C4-2B (cell line): Measurements from ENCODE around the gene LPCAT2.

ENCODE experiments used
- ZFX ChIP-seq: fragments of 450-650 bp; IDR thresholded peaks from 2 replicates; pipeline ENCODE4 v1.6.1; 2017
- TF ChIP-seq, protein P1 (sequence below): fragments of 450-650 bp; conservative IDR thresholded peaks from 2 replicates; pipeline ENCODE4 v1.5.1; 2017; ENCODE audit warnings: mild to moderate bottlenecking

DNA sequence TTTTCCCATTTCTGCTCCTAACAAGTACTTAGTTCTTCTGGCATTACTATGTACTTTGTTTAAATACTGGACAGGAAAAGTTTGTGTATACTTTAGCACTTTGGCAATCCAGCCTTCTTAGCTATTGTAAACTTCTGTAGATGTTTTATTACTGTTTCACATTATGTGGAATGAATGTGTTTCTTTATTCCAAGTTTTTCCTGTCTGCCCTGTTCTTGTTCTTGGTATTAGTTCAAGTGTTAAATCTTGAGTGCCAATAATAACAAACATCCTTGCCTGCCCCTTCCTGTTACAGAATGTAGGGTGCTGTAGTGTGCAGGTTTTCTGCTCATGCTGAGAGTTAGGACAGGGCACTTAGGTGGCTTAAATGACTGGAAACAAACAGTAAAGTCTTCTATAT, 50.4 kb downstream of the LPCAT2 start:
- no peak for TF ChIP-seq ZFX
- TF ChIP-seq, protein P1, sequence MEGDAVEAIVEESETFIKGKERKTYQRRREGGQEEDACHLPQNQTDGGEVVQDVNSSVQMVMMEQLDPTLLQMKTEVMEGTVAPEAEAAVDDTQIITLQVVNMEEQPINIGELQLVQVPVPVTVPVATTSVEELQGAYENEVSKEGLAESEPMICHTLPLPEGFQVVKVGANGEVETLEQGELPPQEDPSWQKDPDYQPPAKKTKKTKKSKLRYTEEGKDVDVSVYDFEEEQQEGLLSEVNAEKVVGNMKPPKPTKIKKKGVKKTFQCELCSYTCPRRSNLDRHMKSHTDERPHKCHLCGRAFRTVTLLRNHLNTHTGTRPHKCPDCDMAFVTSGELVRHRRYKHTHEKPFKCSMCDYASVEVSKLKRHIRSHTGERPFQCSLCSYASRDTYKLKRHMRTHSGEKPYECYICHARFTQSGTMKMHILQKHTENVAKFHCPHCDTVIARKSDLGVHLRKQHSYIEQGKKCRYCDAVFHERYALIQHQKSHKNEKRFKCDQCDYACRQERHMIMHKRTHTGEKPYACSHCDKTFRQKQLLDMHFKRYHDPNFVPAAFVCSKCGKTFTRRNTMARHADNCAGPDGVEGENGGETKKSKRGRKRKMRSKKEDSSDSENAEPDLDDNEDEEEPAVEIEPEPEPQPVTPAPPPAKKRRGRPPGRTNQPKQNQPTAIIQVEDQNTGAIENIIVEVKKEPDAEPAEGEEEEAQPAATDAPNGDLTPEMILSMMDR: no peak
